ENCODE measurements around the gene PHF5A.

- TF ChIP-seq, protein P1, sequence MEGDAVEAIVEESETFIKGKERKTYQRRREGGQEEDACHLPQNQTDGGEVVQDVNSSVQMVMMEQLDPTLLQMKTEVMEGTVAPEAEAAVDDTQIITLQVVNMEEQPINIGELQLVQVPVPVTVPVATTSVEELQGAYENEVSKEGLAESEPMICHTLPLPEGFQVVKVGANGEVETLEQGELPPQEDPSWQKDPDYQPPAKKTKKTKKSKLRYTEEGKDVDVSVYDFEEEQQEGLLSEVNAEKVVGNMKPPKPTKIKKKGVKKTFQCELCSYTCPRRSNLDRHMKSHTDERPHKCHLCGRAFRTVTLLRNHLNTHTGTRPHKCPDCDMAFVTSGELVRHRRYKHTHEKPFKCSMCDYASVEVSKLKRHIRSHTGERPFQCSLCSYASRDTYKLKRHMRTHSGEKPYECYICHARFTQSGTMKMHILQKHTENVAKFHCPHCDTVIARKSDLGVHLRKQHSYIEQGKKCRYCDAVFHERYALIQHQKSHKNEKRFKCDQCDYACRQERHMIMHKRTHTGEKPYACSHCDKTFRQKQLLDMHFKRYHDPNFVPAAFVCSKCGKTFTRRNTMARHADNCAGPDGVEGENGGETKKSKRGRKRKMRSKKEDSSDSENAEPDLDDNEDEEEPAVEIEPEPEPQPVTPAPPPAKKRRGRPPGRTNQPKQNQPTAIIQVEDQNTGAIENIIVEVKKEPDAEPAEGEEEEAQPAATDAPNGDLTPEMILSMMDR (IDR thresholded peaks at IDR 0.05), result no peak
- no peak for TF ChIP-seq EZH2 (IDR thresholded peaks at IDR 0.05; ENCODE audit: borderline replicate concordance, insufficient read depth, low read depth, low read length, poor library complexity, severe bottlenecking)
Observed at GRCh38 chr22:41444360-41445128, 23.9 kb downstream of the PHF5A start.
